OCI-LY1 (cell line): ENCODE data around the gene PRUNE2.

Experiments used
- H2AFZ ChIP-seq: fragments of 200-600 bp; sonication (generic), shearing (Covaris generic); 2 replicates; pipeline ENCODE4 v1.6.0; 2014; ENCODE audit warnings: antibody characterized with exemption, mild to moderate bottlenecking, low read length
- H3F3A ChIP-seq: fragments of 200-600 bp; sonication (generic), shearing (Covaris generic); 2 replicates; pipeline ENCODE4 v1.6.0; 2014; ENCODE audit warnings: mild to moderate bottlenecking, antibody characterized with exemption, low read length, moderate library complexity; ENCODE audit not compliant: insufficient read depth
- H3K27ac ChIP-seq: fragments of 200-600 bp; sonication (generic); 2 replicates; pipeline ENCODE4 v1.5.1; 2014; ENCODE audit warnings: low read length, mixed run types, mild to moderate bottlenecking, low read depth; ENCODE audit not compliant: poor library complexity, severe bottlenecking
- H3K27me3 ChIP-seq: fragments of 200-600 bp; sonication (generic); 2 replicates; pipeline ENCODE4 v1.6.0; 2014; ENCODE audit warnings: antibody characterized with exemption, mild to moderate bottlenecking, low read length, moderate library complexity; ENCODE audit not compliant: insufficient read depth
- H3K36me3 ChIP-seq: fragments of 200-600 bp; sonication (generic); 2 replicates; pipeline ENCODE4 v1.6.1; 2014; ENCODE audit warnings: mild to moderate bottlenecking, antibody characterized with exemption, low read length, moderate library complexity, mixed read lengths; ENCODE audit not compliant: insufficient read depth
- H3K4me1 ChIP-seq: fragments of 200-600 bp; sonication (generic); 2 replicates; pipeline ENCODE4 v1.5.1; 2014; ENCODE audit warnings: mild to moderate bottlenecking, low read length, moderate library complexity; ENCODE audit not compliant: insufficient read depth, severe bottlenecking
- H3K4me2 ChIP-seq: fragments of 200-600 bp; sonication (generic), shearing (Covaris generic); 2 replicates; pipeline ENCODE4 v1.6.1; 2014; ENCODE audit warnings: low read length
- H3K4me3 ChIP-seq: fragments of 200-600 bp; sonication (generic); 2 replicates; pipeline ENCODE4 v1.5.1; 2014; ENCODE audit warnings: low read length, low read depth, mild to moderate bottlenecking, mixed read lengths; ENCODE audit not compliant: poor library complexity, severe bottlenecking
- H3K79me2 ChIP-seq: fragments of 200-600 bp; shearing (Covaris generic); 2 replicates; pipeline ENCODE4 v1.6.1; 2016; ENCODE audit warnings: mixed run types, low read length, mixed read lengths; ENCODE audit not compliant: insufficient read depth
- H3K9ac ChIP-seq: fragments of 200-600 bp; sonication (generic), shearing (Covaris generic); 2 replicates; pipeline ENCODE4 v1.6.1; 2014; ENCODE audit warnings: mild to moderate bottlenecking, low read length, mixed read lengths
- H3K9me2 ChIP-seq: fragments of 200-600 bp; sonication (generic), shearing (Covaris generic); 2 replicates; pipeline ENCODE4 v1.6.1; 2014; ENCODE audit warnings: low read depth, mild to moderate bottlenecking, low read length, mixed read lengths
- H3K9me3 ChIP-seq: fragments of 200-600 bp; shearing (Covaris generic); 2 replicates; pipeline ENCODE4 v1.6.1; 2014; ENCODE audit warnings: low read length, mixed read lengths
- H4K20me1 ChIP-seq: fragments of 200-600 bp; sonication (generic), shearing (Covaris generic); 2 replicates; pipeline ENCODE4 v1.6.0; 2016; ENCODE audit warnings: mild to moderate bottlenecking, low read length; ENCODE audit not compliant: insufficient read depth
- EZH2 ChIP-seq: fragments of 200-600 bp; sonication (generic), shearing (Covaris generic); IDR thresholded peaks from 2 replicates; pipeline ENCODE4 v1.8.0; 2017; ENCODE audit warnings: borderline replicate concordance, mixed run types, mild to moderate bottlenecking, antibody characterized with exemption, low read length, moderate library complexity, mixed read lengths
- TF ChIP-seq, protein P1 (sequence below): fragments of 200-600 bp; sonication (generic), shearing (Covaris generic); IDR thresholded peaks from 2 replicates; pipeline ENCODE4 v1.5.1; 2017; ENCODE audit warnings: mild to moderate bottlenecking, antibody characterized with exemption, low read length, moderate library complexity, mixed read lengths

Gene PRUNE2

GRCh38 chr9:76896035-76896434 lies 9.9 kb downstream of the PRUNE2 start:
- no peak for TF ChIP-seq EZH2
- TF ChIP-seq, protein P1, sequence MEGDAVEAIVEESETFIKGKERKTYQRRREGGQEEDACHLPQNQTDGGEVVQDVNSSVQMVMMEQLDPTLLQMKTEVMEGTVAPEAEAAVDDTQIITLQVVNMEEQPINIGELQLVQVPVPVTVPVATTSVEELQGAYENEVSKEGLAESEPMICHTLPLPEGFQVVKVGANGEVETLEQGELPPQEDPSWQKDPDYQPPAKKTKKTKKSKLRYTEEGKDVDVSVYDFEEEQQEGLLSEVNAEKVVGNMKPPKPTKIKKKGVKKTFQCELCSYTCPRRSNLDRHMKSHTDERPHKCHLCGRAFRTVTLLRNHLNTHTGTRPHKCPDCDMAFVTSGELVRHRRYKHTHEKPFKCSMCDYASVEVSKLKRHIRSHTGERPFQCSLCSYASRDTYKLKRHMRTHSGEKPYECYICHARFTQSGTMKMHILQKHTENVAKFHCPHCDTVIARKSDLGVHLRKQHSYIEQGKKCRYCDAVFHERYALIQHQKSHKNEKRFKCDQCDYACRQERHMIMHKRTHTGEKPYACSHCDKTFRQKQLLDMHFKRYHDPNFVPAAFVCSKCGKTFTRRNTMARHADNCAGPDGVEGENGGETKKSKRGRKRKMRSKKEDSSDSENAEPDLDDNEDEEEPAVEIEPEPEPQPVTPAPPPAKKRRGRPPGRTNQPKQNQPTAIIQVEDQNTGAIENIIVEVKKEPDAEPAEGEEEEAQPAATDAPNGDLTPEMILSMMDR = no peak
- no peak overlapping the region for H3K27ac ChIP-seq
- H3K9ac ChIP-seq = no peak overlapping the region
- H4K20me1 ChIP-seq = no peaks in the 10 kb centered on the region
- H3K36me3 ChIP-seq = no peaks in the 10 kb centered on the region
- H3K4me2 ChIP-seq = no peak overlapping the region
- H3F3A ChIP-seq = no peaks in the 10 kb centered on the region
- no peak overlapping the region for H2AFZ ChIP-seq
- no peaks in the 10 kb centered on the region for H3K9me2 ChIP-seq
- H3K4me1 ChIP-seq = no peaks in the 10 kb centered on the region
- no peaks in the 10 kb centered on the region for H3K79me2 ChIP-seq
- H3K4me3 ChIP-seq = no peak overlapping the region
- H3K27me3 ChIP-seq = no peaks in the 10 kb centered on the region
- H3K9me3 ChIP-seq = no peaks in the 10 kb centered on the region

- Histone ChIP-seq H4K20me1 (no peaks in the 10 kb centered on the region), H3K27me3 (no peaks in the 10 kb centered on the region), H3K4me2 (no peak overlapping the region), H3F3A (no peaks in the 10 kb centered on the region), H3K36me3 (no peaks in the 10 kb centered on the region), H3K9ac (no peak overlapping the region), H3K4me3 (no peak overlapping the region), H3K27ac (no peak overlapping the region), H3K4me1 (no peaks in the 10 kb centered on the region), H3K9me2 (no peaks in the 10 kb centered on the region), H3K9me3 (no peaks in the 10 kb centered on the region), H3K79me2 (no peaks in the 10 kb centered on the region), H2AFZ (no peak overlapping the region)
- TF ChIP-seq, protein P1 = no peak
- TF ChIP-seq EZH2 = no peak
These were observed 10.7 kb downstream of the PRUNE2 start for GRCh38 chr9:76895186-76895585.

DNA sequence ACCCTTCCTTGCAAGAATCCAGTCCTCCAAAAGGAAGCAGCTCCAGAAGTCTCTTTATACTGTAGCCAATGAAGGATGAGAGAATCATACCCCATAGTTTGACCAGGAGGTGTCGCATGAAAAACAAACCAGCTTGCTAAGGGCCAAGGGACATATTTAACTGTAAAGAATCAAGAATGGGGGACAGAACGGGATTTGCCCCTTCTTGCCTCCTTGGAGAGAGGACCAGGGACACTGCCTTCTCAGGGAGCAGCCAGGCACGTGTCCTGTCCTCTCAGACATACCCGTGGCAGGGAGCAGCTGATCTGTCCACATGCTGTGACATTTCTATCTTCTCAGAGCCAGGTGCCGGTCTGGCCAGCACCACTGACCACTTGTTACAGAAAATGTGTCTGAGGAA lies 11.7 kb downstream of the PRUNE2 start:
- Histone ChIP-seq H2AFZ (no peak overlapping the region), H3K79me2 (no peaks in the 10 kb centered on the region), H3K4me1 (no peaks in the 10 kb centered on the region), H3F3A (no peaks in the 10 kb centered on the region), H3K9me2 (no peaks in the 10 kb centered on the region), H3K4me2 (no peak overlapping the region), H3K9ac (no peak overlapping the region), H4K20me1 (no peaks in the 10 kb centered on the region), H3K27me3 (no peaks in the 10 kb centered on the region), H3K4me3 (no peak overlapping the region), H3K9me3 (no peaks in the 10 kb centered on the region), H3K36me3 (no peaks in the 10 kb centered on the region), H3K27ac (no peak overlapping the region)
- no peak for TF ChIP-seq EZH2
- TF ChIP-seq, protein P1 = no peak
